IMR-90 (cell line): ENCODE results near the gene RAET1G.

Source experiments
- CEBPB ChIP-seq: IDR thresholded peaks from 2 replicates; pipeline ENCODE4 v1.6.1; 2012; ENCODE audit warnings: low read depth, low read length, improper control_type of control experiment
- CHD1 ChIP-seq: IDR thresholded peaks from 2 replicates; pipeline ENCODE4 v1.6.1; 2012; ENCODE audit warnings: low read depth, low read length, improper control_type of control experiment
- MAFK ChIP-seq: IDR thresholded peaks from 2 replicates; pipeline ENCODE4 v1.6.1; 2012; ENCODE audit warnings: low read depth, low read length, improper control_type of control experiment
- MXI1 ChIP-seq: IDR thresholded peaks from 2 replicates; pipeline ENCODE4 v1.6.1; 2012; ENCODE audit warnings: low read depth, mild to moderate bottlenecking, low read length, moderate library complexity, borderline replicate concordance
- NFE2L2 ChIP-seq: fragments of 150-350 bp; IDR thresholded peaks from 2 replicates; pipeline ENCODE4 v1.6.1; 2016; ENCODE audit warnings: low read depth, mild to moderate bottlenecking, low read length
- POLR2A ChIP-seq: IDR thresholded peaks from 2 replicates; pipeline ENCODE4 v1.6.1; 2012; ENCODE audit warnings: mild to moderate bottlenecking, low read depth, low read length
- RAD21 ChIP-seq: IDR thresholded peaks from 2 replicates; pipeline ENCODE4 v1.6.1; 2012; ENCODE audit warnings: low read length, improper control_type of control experiment
- RCOR1 ChIP-seq: IDR thresholded peaks from 2 replicates; pipeline ENCODE4 v1.6.1; 2012; ENCODE audit warnings: mild to moderate bottlenecking, low read length, improper control_type of control experiment; ENCODE audit not compliant: insufficient replicate concordance
- SMC3 ChIP-seq: fragments of 150-350 bp; IDR thresholded peaks from 2 replicates; pipeline ENCODE4 v1.6.1; 2016; ENCODE audit warnings: low read depth, mild to moderate bottlenecking, antibody characterized with exemption, low read length, moderate library complexity
- TF ChIP-seq, protein P1 (sequence below): conservative IDR thresholded peaks from 2 replicates; pipeline ENCODE4 v1.5.1; 2012; ENCODE audit warnings: mild to moderate bottlenecking, low read depth, low read length, improper control_type of control experiment
- TF ChIP-seq, protein P2 (sequence below): fragments of 150-350 bp; IDR thresholded peaks from 2 replicates; pipeline ENCODE4 v1.6.1; 2017; ENCODE audit warnings: mild to moderate bottlenecking, antibody characterized with exemption, low read length, low read depth

- TF ChIP-seq, protein P1, sequence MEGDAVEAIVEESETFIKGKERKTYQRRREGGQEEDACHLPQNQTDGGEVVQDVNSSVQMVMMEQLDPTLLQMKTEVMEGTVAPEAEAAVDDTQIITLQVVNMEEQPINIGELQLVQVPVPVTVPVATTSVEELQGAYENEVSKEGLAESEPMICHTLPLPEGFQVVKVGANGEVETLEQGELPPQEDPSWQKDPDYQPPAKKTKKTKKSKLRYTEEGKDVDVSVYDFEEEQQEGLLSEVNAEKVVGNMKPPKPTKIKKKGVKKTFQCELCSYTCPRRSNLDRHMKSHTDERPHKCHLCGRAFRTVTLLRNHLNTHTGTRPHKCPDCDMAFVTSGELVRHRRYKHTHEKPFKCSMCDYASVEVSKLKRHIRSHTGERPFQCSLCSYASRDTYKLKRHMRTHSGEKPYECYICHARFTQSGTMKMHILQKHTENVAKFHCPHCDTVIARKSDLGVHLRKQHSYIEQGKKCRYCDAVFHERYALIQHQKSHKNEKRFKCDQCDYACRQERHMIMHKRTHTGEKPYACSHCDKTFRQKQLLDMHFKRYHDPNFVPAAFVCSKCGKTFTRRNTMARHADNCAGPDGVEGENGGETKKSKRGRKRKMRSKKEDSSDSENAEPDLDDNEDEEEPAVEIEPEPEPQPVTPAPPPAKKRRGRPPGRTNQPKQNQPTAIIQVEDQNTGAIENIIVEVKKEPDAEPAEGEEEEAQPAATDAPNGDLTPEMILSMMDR: no peak
- TF ChIP-seq POLR2A (no peak), SMC3 (no peak), CEBPB (no peak), RAD21 (no peak), RCOR1 (no peak), MXI1 (no peak), NFE2L2 (no peak), MAFK (no peak), CHD1 (no peak)
- TF ChIP-seq, protein P2, sequence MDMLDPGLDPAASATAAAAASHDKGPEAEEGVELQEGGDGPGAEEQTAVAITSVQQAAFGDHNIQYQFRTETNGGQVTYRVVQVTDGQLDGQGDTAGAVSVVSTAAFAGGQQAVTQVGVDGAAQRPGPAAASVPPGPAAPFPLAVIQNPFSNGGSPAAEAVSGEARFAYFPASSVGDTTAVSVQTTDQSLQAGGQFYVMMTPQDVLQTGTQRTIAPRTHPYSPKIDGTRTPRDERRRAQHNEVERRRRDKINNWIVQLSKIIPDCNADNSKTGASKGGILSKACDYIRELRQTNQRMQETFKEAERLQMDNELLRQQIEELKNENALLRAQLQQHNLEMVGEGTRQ: no peak
These were observed 38.3 kb downstream of the RAET1G start for GRCh38 chr6:149884617-149885016.
